Skeletal muscle tissue (tissue), 4 donors: ENCODE data around the gene RAB40B. TPM values are rescaled to one million over a fixed set of nuclear protein-coding genes. Genes with fewer than 3 reads are reported as not detected.

ENCODE experiments used
- H3K27ac ChIP-seq: one replicate; pipeline ENCODE4 v1.7.0; 2013; ENCODE audit warnings: mild to moderate bottlenecking, low read depth, low read length, inconsistent platforms
- H3K27me3 ChIP-seq, 3 donors: one replicate each; pipeline ENCODE4 v1.7.0; 2013; ENCODE audit warnings: low read length in 3 of 3; ENCODE audit not compliant: control insufficient read depth in 3 of 3, insufficient read depth in 3 of 3
- H3K36me3 ChIP-seq, 3 donors: one replicate each; pipeline ENCODE4 v1.7.0; 2013; ENCODE audit warnings: low read length in 3 of 3; ENCODE audit not compliant: control insufficient read depth in 3 of 3, insufficient read depth in 3 of 3
- H3K4me1 ChIP-seq, 3 donors: one replicate each; pipeline ENCODE4 v1.7.0; 2013; ENCODE audit warnings: low read length in 3 of 3, mild to moderate bottlenecking in 3 of 3; ENCODE audit not compliant: control insufficient read depth in 3 of 3, insufficient read depth in 3 of 3
- H3K4me3 ChIP-seq, 3 donors: one replicate each; pipeline ENCODE4 v1.7.0; 2013; ENCODE audit warnings: low read length in 3 of 3
- H3K9ac ChIP-seq, 3 donors: one replicate each; pipeline ENCODE4 v1.7.0; 2013; ENCODE audit warnings: low read length in 3 of 3, mild to moderate bottlenecking in 3 of 3, moderate library complexity in 2 of 3, low read depth in 1 of 3
- H3K9me3 ChIP-seq, 3 donors: one replicate each; pipeline ENCODE4 v1.7.0; 2013; ENCODE audit warnings: low read length in 3 of 3; ENCODE audit not compliant: control insufficient read depth in 3 of 3
- total RNA-seq: library from RNA; depleted of rRNA; stranded (reverse); fragments of >200 nt; gene quantifications from one replicate; pipeline ENCODE4 v1.2.3, GENCODE V29; 2014
- donor health status: Osteomylitis.

The RAB40B gene
- total RNA-seq, 1 donor from 2014 or later, result 12.0 TPM

- H3K4me1 ChIP-seq, result no peaks in the 10 kb centered on the region
- no peak overlapping the region for H3K4me3 ChIP-seq
- H3K36me3 ChIP-seq, result peaks cover 23 to 28% (median 25%) of the 10 kb centered on the region in 3 donors
- no peaks in the 10 kb centered on the region for H3K9me3 ChIP-seq
- H3K27me3 ChIP-seq, result no peaks in the 10 kb centered on the region
- no peak overlapping the region for H3K27ac ChIP-seq
- no peak overlapping the region for H3K9ac ChIP-seq
Observed at GRCh38 chr17:82662711-82663261, 35.7 kb downstream of the RAB40B start.

GRCh38 chr17:82661717-82662683 lies 36.5 kb downstream of the RAB40B start:
- no peaks in the 10 kb centered on the region for H3K4me1 ChIP-seq
- no peak overlapping the region for H3K4me3 ChIP-seq
- H3K9me3 ChIP-seq, result no peaks in the 10 kb centered on the region
- no peaks in the 10 kb centered on the region for H3K27me3 ChIP-seq
- H3K36me3 ChIP-seq, result peaks cover 25 to 32% (median 29%) of the 10 kb centered on the region in 3 donors
- H3K27ac ChIP-seq, result no peak overlapping the region
- H3K9ac ChIP-seq, result no peak overlapping the region

DNA sequence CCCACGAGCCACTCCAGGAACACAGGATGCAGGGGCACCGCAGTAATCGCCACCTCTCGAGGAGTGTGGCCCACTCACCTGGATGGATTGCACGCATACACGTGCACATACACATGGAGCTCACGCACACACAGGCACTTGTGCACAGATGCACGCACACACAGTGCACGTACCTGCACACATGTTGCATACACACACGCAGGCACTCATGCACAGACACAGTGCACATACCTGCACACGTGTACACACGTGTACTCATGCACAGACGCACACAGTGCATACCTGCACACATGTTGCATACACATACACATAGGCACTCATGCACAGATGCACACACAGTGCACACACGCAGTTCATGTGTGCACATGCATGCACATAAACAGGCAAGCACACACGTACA lies 38.6 kb downstream of the RAB40B start:
- no peaks in the 10 kb centered on the region for H3K9me3 ChIP-seq
- H3K27me3 ChIP-seq, result no peaks in the 10 kb centered on the region
- no peak overlapping the region for H3K4me3 ChIP-seq
- H3K36me3 ChIP-seq, result peaks cover 25 to 34% (median 33%) of the 10 kb centered on the region in 3 donors
- H3K27ac ChIP-seq, result no peak overlapping the region
- no peaks in the 10 kb centered on the region for H3K4me1 ChIP-seq
- H3K9ac ChIP-seq, result no peak overlapping the region

GRCh38 chr17:82658796-82659452 lies 39.6 kb downstream of the RAB40B start:
- Histone ChIP-seq H3K4me3 (no peak overlapping the region), H3K9ac (no peak overlapping the region), H3K9me3 (no peaks in the 10 kb centered on the region), H3K4me1 (no peaks in the 10 kb centered on the region), H3K27me3 (no peaks in the 10 kb centered on the region), H3K27ac (no peak overlapping the region), H3K36me3 (peaks cover 23 to 34% (median 33%) of the 10 kb centered on the region in 3 donors)

- H3K36me3 ChIP-seq, result peaks cover 23 to 34% (median 33%) of the 10 kb centered on the region in 3 donors
- H3K4me3 ChIP-seq, result no peak overlapping the region
- no peaks in the 10 kb centered on the region for H3K9me3 ChIP-seq
Observed at GRCh38 chr17:82658331-82658730, 40.2 kb downstream of the RAB40B start.

DNA sequence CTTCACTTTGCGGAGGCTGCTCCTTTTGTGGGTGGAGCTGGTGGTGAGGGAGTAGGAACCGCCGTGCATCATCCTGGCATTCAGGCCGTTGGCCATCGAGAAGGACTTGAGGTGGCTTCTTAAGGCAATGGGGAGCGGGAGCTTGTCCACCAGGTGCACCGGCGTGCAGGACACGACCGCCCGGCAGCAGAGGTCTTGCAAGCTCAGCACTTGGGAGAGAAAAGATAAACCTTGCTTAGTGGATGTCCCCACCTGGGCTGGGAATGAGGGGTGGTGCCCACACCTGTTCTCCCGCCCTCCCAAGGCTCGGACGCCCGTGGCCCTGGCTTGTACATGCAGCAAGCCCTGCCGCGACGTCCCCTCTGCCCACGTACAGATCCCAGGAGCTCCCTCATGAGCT lies 40.6 kb downstream of the RAB40B start:
- H3K36me3 ChIP-seq, result peaks cover 23 to 34% (median 33%) of the 10 kb centered on the region in 3 donors
- H3K9ac ChIP-seq, result no peak overlapping the region
- no peaks in the 10 kb centered on the region for H3K4me1 ChIP-seq
- no peak overlapping the region for H3K4me3 ChIP-seq
- no peaks in the 10 kb centered on the region for H3K27me3 ChIP-seq
- no peak overlapping the region for H3K27ac ChIP-seq
- no peaks in the 10 kb centered on the region for H3K9me3 ChIP-seq

More at GRCh38 chr17:82658331-82658730, 40.2 kb downstream of the RAB40B start:
- Histone ChIP-seq H3K4me1 (no peaks in the 10 kb centered on the region), H3K9ac (no peak overlapping the region), H3K27me3 (no peaks in the 10 kb centered on the region), H3K27ac (no peak overlapping the region)

- Histone ChIP-seq H3K36me3 (peaks cover 17 to 33% (median 32%) of the 10 kb centered on the region in 3 donors), H3K4me1 (no peaks in the 10 kb centered on the region), H3K27ac (no peak overlapping the region), H3K27me3 (no peaks in the 10 kb centered on the region), H3K4me3 (no peak overlapping the region), H3K9ac (no peak overlapping the region), H3K9me3 (no peaks in the 10 kb centered on the region)
Observed at GRCh38 chr17:82656266-82656665, 42.2 kb downstream of the RAB40B start.

GRCh38 chr17:82655523-82655922 lies 43.0 kb downstream of the RAB40B start:
- Histone ChIP-seq H3K36me3 (peaks cover 15 to 31% (median 31%) of the 10 kb centered on the region in 3 donors), H3K4me1 (no peaks in the 10 kb centered on the region), H3K9me3 (no peaks in the 10 kb centered on the region), H3K9ac (no peak overlapping the region), H3K27ac (no peak overlapping the region), H3K4me3 (no peak overlapping the region), H3K27me3 (no peaks in the 10 kb centered on the region)

GRCh38 chr17:82655038-82655479 lies 43.4 kb downstream of the RAB40B start:
- Histone ChIP-seq H3K9ac (no peak overlapping the region), H3K27ac (no peak overlapping the region), H3K9me3 (no peaks in the 10 kb centered on the region), H3K36me3 (peaks cover 11 to 27% (median 26%) of the 10 kb centered on the region in 3 donors), H3K4me3 (no peak overlapping the region), H3K4me1 (no peaks in the 10 kb centered on the region), H3K27me3 (no peaks in the 10 kb centered on the region)
